ENCODE measurements around the gene ZNF547.

The ZNF547 gene

DNA sequence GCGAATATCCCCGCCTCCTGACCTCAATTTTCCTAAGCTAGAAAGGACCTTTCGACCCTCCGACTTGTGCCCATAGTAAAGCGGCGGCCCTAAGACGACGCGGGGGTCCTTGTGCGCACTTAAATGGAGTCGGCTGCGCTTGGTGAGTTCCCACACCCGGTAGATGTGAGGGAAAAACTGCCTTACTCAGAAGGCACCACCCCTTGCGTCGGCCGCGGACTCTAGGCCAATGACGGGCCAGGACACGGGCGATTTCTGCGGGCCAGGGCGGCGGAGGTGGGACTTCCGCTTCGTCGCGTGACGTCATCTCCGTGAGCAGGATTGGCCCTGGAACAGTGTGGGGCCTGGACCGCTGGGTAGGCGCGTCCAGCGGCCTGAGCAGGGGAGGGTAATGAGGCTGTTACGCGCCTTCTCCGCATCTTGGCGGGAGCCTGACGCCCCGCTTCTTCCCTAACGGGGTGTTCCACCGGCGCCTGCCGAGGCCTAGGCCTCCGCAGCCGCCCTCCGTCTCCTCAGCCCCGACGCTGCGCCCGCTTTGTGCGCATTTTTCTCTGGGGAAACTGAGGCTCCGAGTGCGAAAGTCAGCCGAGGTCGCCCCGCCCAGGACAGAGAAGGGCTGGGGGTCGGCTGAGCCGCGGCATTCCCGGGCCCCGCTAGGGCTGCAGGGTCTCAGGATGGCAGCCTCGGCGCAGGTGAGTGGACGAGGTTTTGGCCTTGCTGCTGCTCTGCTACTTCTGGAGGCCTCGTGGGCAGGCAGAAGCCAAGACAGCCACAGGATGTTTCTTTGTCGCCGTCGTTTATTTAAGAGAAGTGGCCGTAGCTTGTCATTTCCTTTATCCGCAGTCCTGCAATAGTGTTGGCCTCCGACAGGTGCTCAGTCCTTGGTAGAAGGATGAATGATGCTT lies 42.9 kb upstream of the ZNF547 start, which contains the start of gene ZNF543:
TSS of gene ZNF543 (plus strand) at position 293 of the 905 bp plus-strand sequence. CDS start at position 675, 382 bp downstream.
- TF ChIP-seq POLR2AphosphoS5 (IDR thresholded peaks at IDR 0.05; ENCODE audit: low read depth, low read length) = peak; percentile 91
- peak; percentile 69; the same call in 1 of the 2 replicates for TF ChIP-seq TAF1 (IDR thresholded peaks at IDR 0.05; ENCODE audit: borderline replicate concordance, insufficient read depth, low read length)
- TF ChIP-seq, protein P1, sequence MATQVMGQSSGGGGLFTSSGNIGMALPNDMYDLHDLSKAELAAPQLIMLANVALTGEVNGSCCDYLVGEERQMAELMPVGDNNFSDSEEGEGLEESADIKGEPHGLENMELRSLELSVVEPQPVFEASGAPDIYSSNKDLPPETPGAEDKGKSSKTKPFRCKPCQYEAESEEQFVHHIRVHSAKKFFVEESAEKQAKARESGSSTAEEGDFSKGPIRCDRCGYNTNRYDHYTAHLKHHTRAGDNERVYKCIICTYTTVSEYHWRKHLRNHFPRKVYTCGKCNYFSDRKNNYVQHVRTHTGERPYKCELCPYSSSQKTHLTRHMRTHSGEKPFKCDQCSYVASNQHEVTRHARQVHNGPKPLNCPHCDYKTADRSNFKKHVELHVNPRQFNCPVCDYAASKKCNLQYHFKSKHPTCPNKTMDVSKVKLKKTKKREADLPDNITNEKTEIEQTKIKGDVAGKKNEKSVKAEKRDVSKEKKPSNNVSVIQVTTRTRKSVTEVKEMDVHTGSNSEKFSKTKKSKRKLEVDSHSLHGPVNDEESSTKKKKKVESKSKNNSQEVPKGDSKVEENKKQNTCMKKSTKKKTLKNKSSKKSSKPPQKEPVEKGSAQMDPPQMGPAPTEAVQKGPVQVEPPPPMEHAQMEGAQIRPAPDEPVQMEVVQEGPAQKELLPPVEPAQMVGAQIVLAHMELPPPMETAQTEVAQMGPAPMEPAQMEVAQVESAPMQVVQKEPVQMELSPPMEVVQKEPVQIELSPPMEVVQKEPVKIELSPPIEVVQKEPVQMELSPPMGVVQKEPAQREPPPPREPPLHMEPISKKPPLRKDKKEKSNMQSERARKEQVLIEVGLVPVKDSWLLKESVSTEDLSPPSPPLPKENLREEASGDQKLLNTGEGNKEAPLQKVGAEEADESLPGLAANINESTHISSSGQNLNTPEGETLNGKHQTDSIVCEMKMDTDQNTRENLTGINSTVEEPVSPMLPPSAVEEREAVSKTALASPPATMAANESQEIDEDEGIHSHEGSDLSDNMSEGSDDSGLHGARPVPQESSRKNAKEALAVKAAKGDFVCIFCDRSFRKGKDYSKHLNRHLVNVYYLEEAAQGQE (IDR thresholded peaks at IDR 0.05; ENCODE audit: insufficient read depth in 1 of 2, low read depth in 2 of 2, low read length in 2 of 2) = no peak
- peak; percentile 75 for TF ChIP-seq FOXP2 (optimal IDR thresholded peaks at IDR 0.05; ENCODE audit: borderline replicate concordance, extremely low read depth, extremely low read length, insufficient read depth)

DNA sequence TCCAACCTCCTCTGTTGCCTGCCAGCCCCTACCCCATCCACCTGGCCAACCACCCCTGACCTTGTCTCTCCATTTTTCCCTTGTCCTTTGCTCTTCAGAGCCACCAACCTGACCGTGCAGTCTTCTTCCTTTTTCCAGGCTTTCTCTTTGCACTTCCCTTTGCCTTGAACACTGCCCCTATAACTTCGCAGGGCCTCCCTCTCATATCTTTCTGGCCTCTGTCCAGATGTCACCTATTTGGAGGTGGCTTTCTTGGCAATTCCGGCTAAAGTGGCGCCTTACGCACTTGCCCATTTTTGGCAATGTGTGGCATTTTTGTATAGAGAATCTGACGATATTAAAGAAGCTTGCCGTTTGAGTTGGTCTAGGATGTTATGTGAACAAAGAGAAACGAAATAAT lies 42.2 kb upstream of the ZNF547 start:
- no peak for TF ChIP-seq TAF1 (IDR thresholded peaks at IDR 0.05; ENCODE audit: borderline replicate concordance, insufficient read depth, low read length)
- TF ChIP-seq SIN3A (IDR thresholded peaks at IDR 0.05; ENCODE audit: borderline replicate concordance, insufficient read depth, low read length) = no peak
- TF ChIP-seq, protein P1 (IDR thresholded peaks at IDR 0.05; ENCODE audit: insufficient read depth in 1 of 2, low read depth in 2 of 2, low read length in 2 of 2) = no peak
- TF ChIP-seq POLR2AphosphoS5 (IDR thresholded peaks at IDR 0.05; ENCODE audit: low read depth, low read length) = no peak
- TF ChIP-seq FOXP2 (optimal IDR thresholded peaks at IDR 0.05; ENCODE audit: borderline replicate concordance, extremely low read depth, extremely low read length, insufficient read depth) = no peak

DNA sequence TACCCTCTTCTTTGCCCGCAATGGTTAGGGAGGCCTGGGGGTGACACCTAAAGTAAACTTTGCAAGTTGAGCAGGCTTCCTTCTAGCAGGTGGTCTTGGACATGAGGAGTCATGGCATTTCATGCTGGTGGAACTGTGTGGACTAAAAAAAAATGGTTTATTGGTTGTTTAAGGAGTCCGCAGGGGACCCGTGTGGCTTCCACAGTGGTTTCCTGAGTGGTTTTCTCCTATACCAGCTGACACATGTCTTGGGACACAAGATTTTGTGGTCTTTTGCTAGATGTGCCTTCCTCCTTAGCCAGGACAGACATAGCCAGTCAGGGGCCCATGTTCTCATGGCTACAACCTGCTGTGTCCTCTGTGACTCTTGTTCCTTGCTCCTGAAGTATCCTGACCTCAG lies 41.6 kb upstream of the ZNF547 start:
- TF ChIP-seq POLR2AphosphoS5 (IDR thresholded peaks at IDR 0.05; ENCODE audit: low read depth, low read length) (no peak), SIN3A (IDR thresholded peaks at IDR 0.05; ENCODE audit: borderline replicate concordance, insufficient read depth, low read length) (no peak), TAF1 (IDR thresholded peaks at IDR 0.05; ENCODE audit: borderline replicate concordance, insufficient read depth, low read length) (no peak), FOXP2 (optimal IDR thresholded peaks at IDR 0.05; ENCODE audit: borderline replicate concordance, extremely low read depth, extremely low read length, insufficient read depth) (no peak)
- TF ChIP-seq, protein P1 (IDR thresholded peaks at IDR 0.05; ENCODE audit: insufficient read depth in 1 of 2, low read depth in 2 of 2, low read length in 2 of 2) = no peak

DNA sequence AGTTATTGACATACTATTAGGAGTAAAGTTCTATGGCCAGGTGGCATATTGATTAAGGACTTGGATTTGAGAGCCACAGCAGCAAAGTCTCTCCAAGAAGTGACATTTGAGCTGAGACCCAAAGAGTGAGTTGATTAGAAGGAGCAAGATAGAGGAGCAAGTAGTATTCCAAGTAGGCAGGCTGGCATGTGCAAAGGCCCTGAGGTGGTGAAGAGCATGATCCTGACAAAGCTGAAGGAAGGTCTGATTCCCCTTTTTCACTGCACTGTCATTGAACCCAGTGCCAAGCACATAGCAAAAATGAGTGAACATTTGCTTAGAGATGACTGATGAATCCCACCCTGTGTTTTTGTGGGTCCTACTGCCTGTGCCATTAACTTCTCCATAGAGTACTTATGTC lies 38.4 kb upstream of the ZNF547 start:
- TF ChIP-seq FOXP2 (optimal IDR thresholded peaks at IDR 0.05; ENCODE audit: borderline replicate concordance, extremely low read depth, extremely low read length, insufficient read depth) (no peak), POLR2AphosphoS5 (IDR thresholded peaks at IDR 0.05; ENCODE audit: low read depth, low read length) (no peak), TAF1 (IDR thresholded peaks at IDR 0.05; ENCODE audit: borderline replicate concordance, insufficient read depth, low read length) (no peak), SIN3A (IDR thresholded peaks at IDR 0.05; ENCODE audit: borderline replicate concordance, insufficient read depth, low read length) (no peak)
- TF ChIP-seq, protein P1 (IDR thresholded peaks at IDR 0.05; ENCODE audit: insufficient read depth in 1 of 2, low read depth in 2 of 2, low read length in 2 of 2) = no peak
